ENCODE data around the gene BRS3. TPM values are rescaled to one million over a fixed set of nuclear protein-coding genes. Genes with fewer than 3 reads are reported as not detected.

Gene BRS3
- total and polyA plus RNA-seq, 2 experiments from 2014 or later = not detected

- Histone ChIP-seq H3K27me3 (ENCODE audit: insufficient read depth) (no peaks in the 10 kb centered on the region), H3K9me2 (ENCODE audit: insufficient read depth) (no peaks in the 10 kb centered on the region), H3K79me2 (replicated peaks; ENCODE audit: insufficient read depth) (no peaks in the 10 kb centered on the region), H3F3A (replicated peaks; ENCODE audit: low read depth) (no peaks in the 10 kb centered on the region), H3K4me3 (no peak overlapping the region), H3K36me3 (ENCODE audit: insufficient read depth) (no peaks in the 10 kb centered on the region), H3K4me2 (no peak overlapping the region), H3K27ac (ENCODE audit: low read depth) (no peak overlapping the region), H4K20me1 (replicated peaks; ENCODE audit: insufficient read depth) (no peaks in the 10 kb centered on the region), H3K4me1 (ENCODE audit: insufficient read depth) (no peaks in the 10 kb centered on the region), H2AFZ (no peak overlapping the region)
- Mint-ChIP-seq H3K9me3 (no peaks in the 10 kb centered on the region; the same call in 2 of the 3 replicates), H3K4me3 (no peak overlapping the region), H3K36me3 (ENCODE audit: low read depth) (no peaks in the 10 kb centered on the region), H3K27ac (no peak overlapping the region), H3K4me1 (peaks cover 2% of the 10 kb centered on the region; the same call in 1 of the 3 replicates), H3K27me3 (ENCODE audit: insufficient read depth, low read depth, poor library complexity) (no peaks in the 10 kb centered on the region)
- ATAC-seq (no peak), DNase-seq (ENCODE audit: low spot score) (no peak)
- TF ChIP-seq STAT1 (IDR thresholded peaks at IDR 0.05; ENCODE audit: unreplicated experiment) (no peak), CTCF (conservative IDR thresholded peaks at IDR 0.05; ENCODE audit: low read depth in 2 of 2) (no peak), ZNF114 (CRISPR knock-in tag; IDR thresholded peaks at IDR 0.05) (no peak), ETS1 (IDR thresholded peaks at IDR 0.05) (no peak), EZH2 (IDR thresholded peaks at IDR 0.05; ENCODE audit: low read depth, unreplicated experiment) (no peak), CREB1 (CRISPR knock-in tag; IDR thresholded peaks at IDR 0.05; ENCODE audit: low read depth) (no peak), ZNF331 (CRISPR knock-in tag; IDR thresholded peaks at IDR 0.05; ENCODE audit: low read depth) (no peak), REST (IDR thresholded peaks at IDR 0.05; ENCODE audit: unreplicated experiment) (no peak), EZH2phosphoT487 (IDR thresholded peaks at IDR 0.05; ENCODE audit: unreplicated experiment) (no peak), POLR2AphosphoS5 (IDR thresholded peaks at IDR 0.05; ENCODE audit: low read depth) (no peak), ZNF462 (CRISPR knock-in tag; IDR thresholded peaks at IDR 0.05) (no peak), NANOG (IDR thresholded peaks at IDR 0.05; ENCODE audit: borderline replicate concordance) (no peak)
Observed at GRCh38 chrX:136488706-136489105, 959 bp downstream of the BRS3 start.
